Measurements from ENCODE around the gene FOXO1.

The FOXO1 gene

GRCh38 chr13:40576369-40576768 lies 90.1 kb downstream of the FOXO1 start:
- Histone ChIP-seq H3K4me1 (ENCODE audit: insufficient read depth, insufficient read length) (no peaks in the 10 kb centered on the region), H3K9ac (ENCODE audit: insufficient read length, low read depth) (no peak overlapping the region), H3K9me3 (ENCODE audit: insufficient read depth, low read length) (no peaks in the 10 kb centered on the region), H3K27me3 (ENCODE audit: insufficient read depth, insufficient read length) (no peaks in the 10 kb centered on the region), H3K36me3 (ENCODE audit: insufficient read depth, insufficient read length, low read length) (no peaks in the 10 kb centered on the region), H3K4me3 (ENCODE audit: insufficient read length, low read depth) (no peak overlapping the region)
- DNase-seq (ENCODE audit: low read depth, low spot score): no peak
- TF ChIP-seq YY1 (IDR thresholded peaks at IDR 0.05; ENCODE audit: insufficient read depth, insufficient read length): no peak
- no peak for TF ChIP-seq ZNF274 (IDR thresholded peaks at IDR 0.05; ENCODE audit: low read depth, low read length)
- no peak for TF ChIP-seq SUZ12 (IDR thresholded peaks at IDR 0.05; ENCODE audit: extremely low read depth, insufficient read depth, insufficient read length)

GRCh38 chr13:40572961-40573360 lies 93.5 kb downstream of the FOXO1 start:
- TF ChIP-seq ZNF274 (IDR thresholded peaks at IDR 0.05; ENCODE audit: low read depth, low read length) (no peak), YY1 (IDR thresholded peaks at IDR 0.05; ENCODE audit: insufficient read depth, insufficient read length) (no peak), SUZ12 (IDR thresholded peaks at IDR 0.05; ENCODE audit: extremely low read depth, insufficient read depth, insufficient read length) (no peak)
- Histone ChIP-seq H3K27me3 (ENCODE audit: insufficient read depth, insufficient read length) (no peaks in the 10 kb centered on the region), H3K36me3 (ENCODE audit: insufficient read depth, insufficient read length, low read length) (no peaks in the 10 kb centered on the region), H3K4me1 (ENCODE audit: insufficient read depth, insufficient read length) (no peaks in the 10 kb centered on the region), H3K9ac (ENCODE audit: insufficient read length, low read depth) (no peak overlapping the region), H3K4me3 (ENCODE audit: insufficient read length, low read depth) (no peak overlapping the region), H3K9me3 (ENCODE audit: insufficient read depth, low read length) (no peaks in the 10 kb centered on the region)
- DNase-seq (ENCODE audit: low read depth, low spot score): no peak

- no peak for TF ChIP-seq SUZ12 (IDR thresholded peaks at IDR 0.05; ENCODE audit: extremely low read depth, insufficient read depth, insufficient read length)
- no peak for TF ChIP-seq ZNF274 (IDR thresholded peaks at IDR 0.05; ENCODE audit: low read depth, low read length)
- no peak for TF ChIP-seq YY1 (IDR thresholded peaks at IDR 0.05; ENCODE audit: insufficient read depth, insufficient read length)
- Histone ChIP-seq H3K4me3 (ENCODE audit: insufficient read length, low read depth) (no peak overlapping the region), H3K9ac (ENCODE audit: insufficient read length, low read depth) (no peak overlapping the region), H3K36me3 (ENCODE audit: insufficient read depth, insufficient read length, low read length) (no peaks in the 10 kb centered on the region), H3K9me3 (ENCODE audit: insufficient read depth, low read length) (no peaks in the 10 kb centered on the region), H3K4me1 (ENCODE audit: insufficient read depth, insufficient read length) (no peaks in the 10 kb centered on the region), H3K27me3 (ENCODE audit: insufficient read depth, insufficient read length) (no peaks in the 10 kb centered on the region)
- no peak for DNase-seq (ENCODE audit: low read depth, low spot score)
Observed at GRCh38 chr13:40571338-40571963, 95.0 kb downstream of the FOXO1 start.

GRCh38 chr13:40570930-40571329 lies 95.5 kb downstream of the FOXO1 start:
- DNase-seq (ENCODE audit: low read depth, low spot score): no peak
- Histone ChIP-seq H3K4me1 (ENCODE audit: insufficient read depth, insufficient read length) (no peaks in the 10 kb centered on the region), H3K36me3 (ENCODE audit: insufficient read depth, insufficient read length, low read length) (no peaks in the 10 kb centered on the region), H3K4me3 (ENCODE audit: insufficient read length, low read depth) (no peak overlapping the region), H3K9ac (ENCODE audit: insufficient read length, low read depth) (no peak overlapping the region), H3K9me3 (ENCODE audit: insufficient read depth, low read length) (no peaks in the 10 kb centered on the region), H3K27me3 (ENCODE audit: insufficient read depth, insufficient read length) (no peaks in the 10 kb centered on the region)
- TF ChIP-seq ZNF274 (IDR thresholded peaks at IDR 0.05; ENCODE audit: low read depth, low read length) (no peak), YY1 (IDR thresholded peaks at IDR 0.05; ENCODE audit: insufficient read depth, insufficient read length) (no peak), SUZ12 (IDR thresholded peaks at IDR 0.05; ENCODE audit: extremely low read depth, insufficient read depth, insufficient read length) (no peak)

GRCh38 chr13:40569024-40569350 lies 97.5 kb downstream of the FOXO1 start:
- no peak for DNase-seq (ENCODE audit: low read depth, low spot score)
- Histone ChIP-seq H3K36me3 (ENCODE audit: insufficient read depth, insufficient read length, low read length) (no peaks in the 10 kb centered on the region), H3K9ac (ENCODE audit: insufficient read length, low read depth) (no peak overlapping the region), H3K4me3 (ENCODE audit: insufficient read length, low read depth) (no peak overlapping the region), H3K27me3 (ENCODE audit: insufficient read depth, insufficient read length) (no peaks in the 10 kb centered on the region), H3K4me1 (ENCODE audit: insufficient read depth, insufficient read length) (no peaks in the 10 kb centered on the region), H3K9me3 (ENCODE audit: insufficient read depth, low read length) (no peaks in the 10 kb centered on the region)
- TF ChIP-seq SUZ12 (IDR thresholded peaks at IDR 0.05; ENCODE audit: extremely low read depth, insufficient read depth, insufficient read length): no peak
- no peak for TF ChIP-seq ZNF274 (IDR thresholded peaks at IDR 0.05; ENCODE audit: low read depth, low read length)
- TF ChIP-seq YY1 (IDR thresholded peaks at IDR 0.05; ENCODE audit: insufficient read depth, insufficient read length): no peak

- no peaks in the 10 kb centered on the region for H3K9me3 ChIP-seq (ENCODE audit: insufficient read depth, low read length)
- H3K27me3 ChIP-seq (ENCODE audit: insufficient read depth, insufficient read length): no peaks in the 10 kb centered on the region
- TF ChIP-seq SUZ12 (IDR thresholded peaks at IDR 0.05; ENCODE audit: extremely low read depth, insufficient read depth, insufficient read length) (no peak), ZNF274 (IDR thresholded peaks at IDR 0.05; ENCODE audit: low read depth, low read length) (no peak), YY1 (IDR thresholded peaks at IDR 0.05; ENCODE audit: insufficient read depth, insufficient read length) (no peak)
- no peak overlapping the region for H3K9ac ChIP-seq (ENCODE audit: insufficient read length, low read depth)
- no peak for DNase-seq (ENCODE audit: low read depth, low spot score)
- no peaks in the 10 kb centered on the region for H3K4me1 ChIP-seq (ENCODE audit: insufficient read depth, insufficient read length)
- no peaks in the 10 kb centered on the region for H3K36me3 ChIP-seq (ENCODE audit: insufficient read depth, insufficient read length, low read length)
- H3K4me3 ChIP-seq (ENCODE audit: insufficient read length, low read depth): no peak overlapping the region
Observed at GRCh38 chr13:40568246-40569023, 98.0 kb downstream of the FOXO1 start.

GRCh38 chr13:40566811-40567210 lies 99.6 kb downstream of the FOXO1 start:
- H3K36me3 ChIP-seq (ENCODE audit: insufficient read depth, insufficient read length, low read length): no peaks in the 10 kb centered on the region
- H3K9ac ChIP-seq (ENCODE audit: insufficient read length, low read depth): no peak overlapping the region
- TF ChIP-seq ZNF274 (IDR thresholded peaks at IDR 0.05; ENCODE audit: low read depth, low read length) (no peak), SUZ12 (IDR thresholded peaks at IDR 0.05; ENCODE audit: extremely low read depth, insufficient read depth, insufficient read length) (no peak), YY1 (IDR thresholded peaks at IDR 0.05; ENCODE audit: insufficient read depth, insufficient read length) (no peak)
- no peaks in the 10 kb centered on the region for H3K27me3 ChIP-seq (ENCODE audit: insufficient read depth, insufficient read length)
- H3K4me1 ChIP-seq (ENCODE audit: insufficient read depth, insufficient read length): no peaks in the 10 kb centered on the region
- no peak overlapping the region for H3K4me3 ChIP-seq (ENCODE audit: insufficient read length, low read depth)
- DNase-seq (ENCODE audit: low read depth, low spot score): no peak
- no peaks in the 10 kb centered on the region for H3K9me3 ChIP-seq (ENCODE audit: insufficient read depth, low read length)
